Activated CD4-positive, alpha-beta T cell treated with anti-CD3 and anti-CD28 coated beads for 24 hours (primary cell): ENCODE data around the gene SRGAP2C.
"Not testable (repeated sequence)": the region's sequence is repeated elsewhere in the genome, so short reads cannot be mapped to it uniquely, and the experiment has no call there.

Source experiments
- DNase-seq, 2 donors: peaks; one replicate each; pipeline ENCODE4 v3.0.0-alpha.2; 2020; ENCODE audit warnings: low read depth in 2 of 2

SRGAP2C gene

GRCh38 chr1:121184290-121185127, at the start of gene SRGAP2C, which contains the start of gene FAM72B:
TSS of gene SRGAP2C (plus strand) at chr1:121184975. CDS start at chr1:121187447, 2,472 bp downstream.
TSS of gene FAM72B (minus strand) at chr1:121184340. CDS start at chr1:121183489, 851 bp downstream.
- peak; percentile 69 to 78 for DNase-seq

DNA sequence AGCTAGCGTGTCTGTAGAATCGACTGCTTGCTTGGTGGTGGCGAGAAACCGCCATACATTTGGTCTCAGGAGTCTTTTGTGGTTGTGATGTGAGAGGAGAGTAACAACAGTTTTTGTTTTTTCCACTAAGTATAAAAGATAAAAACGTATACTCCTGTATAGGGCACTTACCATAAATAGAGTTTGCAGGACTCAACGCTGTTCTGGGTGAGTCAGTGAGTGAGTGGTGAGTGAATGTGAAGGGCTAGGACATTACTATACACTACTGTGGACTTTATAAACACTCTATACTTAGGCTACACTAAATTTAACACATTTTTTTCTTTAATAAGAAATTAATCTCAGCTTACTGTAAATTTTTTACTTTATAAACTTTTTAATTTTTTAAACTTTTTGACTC, 44.4 kb upstream of the SRGAP2C start:
- DNase-seq = not testable (repeated sequence)

DNA sequence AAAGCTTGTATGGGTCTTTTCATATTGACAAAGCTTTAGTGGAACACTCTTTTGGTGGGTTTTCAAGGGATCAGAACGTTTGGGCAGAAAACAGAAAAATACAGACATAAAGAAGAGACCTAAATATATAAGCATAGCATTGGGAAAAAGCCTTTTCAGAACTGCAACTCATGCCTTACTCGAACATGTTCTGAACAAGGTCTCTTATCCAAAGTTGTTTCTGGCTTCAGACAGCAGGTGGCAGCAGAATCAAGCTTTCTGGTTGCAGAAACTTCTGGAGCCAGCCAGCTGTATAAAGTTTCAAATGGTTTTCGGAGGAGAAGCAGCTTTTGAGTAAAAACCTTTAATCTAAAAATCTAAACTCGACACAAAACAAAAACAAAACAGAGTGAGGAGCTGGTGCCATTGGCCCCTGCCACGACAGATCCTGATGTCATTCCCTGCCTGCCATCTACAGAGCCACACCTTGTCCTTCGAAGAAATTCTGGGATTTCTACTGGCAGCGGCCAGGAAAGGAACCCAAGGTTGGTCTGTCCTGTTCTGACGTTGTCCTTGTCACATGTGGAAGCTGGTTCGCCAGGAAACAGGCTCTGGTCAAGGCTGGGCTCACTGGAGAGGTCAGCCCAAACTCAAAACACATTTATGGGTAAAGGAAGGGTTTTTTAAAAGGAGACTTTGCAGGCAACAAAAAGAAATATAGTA, 36.1 kb upstream of the SRGAP2C start:
- not testable (repeated sequence) for DNase-seq

- not testable (repeated sequence) for DNase-seq
Measured at GRCh38 chr1:121151294-121151693, 33.5 kb upstream of the SRGAP2C start.

DNA sequence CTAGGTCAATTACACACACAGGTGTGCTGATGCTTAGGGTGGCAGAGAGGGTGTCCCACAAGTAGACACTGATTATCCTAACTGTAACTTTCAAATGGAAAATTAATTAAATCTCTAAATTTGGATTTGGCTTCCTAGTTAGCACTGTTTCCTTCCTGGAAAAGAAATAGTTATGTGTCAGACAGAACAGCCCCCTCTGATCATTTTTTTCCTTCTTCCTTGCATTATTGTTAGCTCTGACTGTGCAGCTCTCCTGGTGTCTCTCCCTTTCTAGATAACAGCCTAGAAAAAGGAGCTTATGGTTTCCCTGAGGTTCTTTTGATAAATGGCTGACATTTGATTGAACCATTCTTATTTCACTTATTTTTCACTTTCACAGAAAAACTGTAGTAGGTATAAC, 32.0 kb upstream of the SRGAP2C start:
- not testable (repeated sequence) for DNase-seq

- DNase-seq = not testable (repeated sequence)
Measured at GRCh38 chr1:121154811-121155210, 30.0 kb upstream of the SRGAP2C start.

DNA sequence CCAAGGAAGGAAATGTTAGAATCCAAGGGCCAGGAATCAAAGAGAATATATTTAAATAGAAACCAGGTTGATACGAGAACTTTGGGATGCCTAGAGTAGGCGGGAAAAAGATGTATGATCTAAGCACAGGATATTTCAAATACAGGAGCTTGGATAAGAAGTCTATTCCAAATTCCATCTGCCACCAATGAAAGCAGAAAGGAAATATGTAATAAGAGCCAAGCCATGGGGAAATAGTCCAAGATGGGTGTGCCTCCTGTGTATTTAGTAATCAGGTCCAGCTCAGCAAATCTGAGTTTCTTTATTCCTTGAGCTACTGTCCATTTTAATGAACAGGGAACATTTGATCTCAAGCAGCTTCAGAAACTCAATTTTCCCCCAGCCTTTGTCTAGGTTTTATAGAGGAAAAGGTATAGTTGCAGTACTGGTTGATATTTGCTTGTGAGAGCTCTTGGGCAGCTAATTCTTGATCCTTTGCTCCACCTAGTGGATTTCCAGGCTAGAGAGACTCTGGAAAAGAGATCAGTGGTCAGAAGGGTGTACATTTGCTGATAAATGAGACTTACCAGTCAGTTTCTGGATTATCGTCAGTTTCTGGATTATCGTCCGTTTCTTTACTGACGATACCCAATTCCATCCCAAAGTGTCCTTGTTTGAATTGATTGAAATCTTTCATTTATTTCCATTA, 29.0 kb upstream of the SRGAP2C start:
- not testable (repeated sequence) for DNase-seq

DNA sequence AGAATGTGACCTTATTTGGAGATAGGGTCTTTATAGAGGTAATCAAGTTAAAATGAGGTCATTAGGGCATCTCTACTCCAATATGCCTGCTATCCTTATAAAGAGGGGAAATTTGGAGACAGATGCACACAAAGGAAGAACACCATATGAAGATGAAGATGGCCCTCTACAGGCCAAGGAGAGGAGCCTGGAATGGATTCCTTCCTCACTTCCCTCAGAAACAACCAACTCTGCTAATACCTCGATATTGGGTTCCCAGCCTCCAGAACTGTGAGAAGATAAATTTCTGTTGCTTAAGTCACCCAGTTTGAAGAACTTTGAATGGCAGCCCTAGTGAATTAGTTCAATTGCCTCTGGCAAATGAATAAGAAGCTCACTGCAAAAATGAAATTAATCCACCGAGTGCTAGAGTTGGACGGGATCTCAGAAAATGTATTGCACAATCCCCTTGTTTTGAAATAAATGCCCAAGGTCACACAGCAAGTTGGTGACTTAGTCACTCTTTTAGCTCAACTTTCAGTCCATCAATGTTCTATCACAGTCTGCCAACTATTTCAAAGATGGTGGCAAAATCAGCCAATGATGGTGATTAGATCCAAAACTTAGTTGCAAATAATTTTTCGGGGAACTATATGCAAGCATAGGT, 27.7 kb upstream of the SRGAP2C start:
- DNase-seq = not testable (repeated sequence)

DNA sequence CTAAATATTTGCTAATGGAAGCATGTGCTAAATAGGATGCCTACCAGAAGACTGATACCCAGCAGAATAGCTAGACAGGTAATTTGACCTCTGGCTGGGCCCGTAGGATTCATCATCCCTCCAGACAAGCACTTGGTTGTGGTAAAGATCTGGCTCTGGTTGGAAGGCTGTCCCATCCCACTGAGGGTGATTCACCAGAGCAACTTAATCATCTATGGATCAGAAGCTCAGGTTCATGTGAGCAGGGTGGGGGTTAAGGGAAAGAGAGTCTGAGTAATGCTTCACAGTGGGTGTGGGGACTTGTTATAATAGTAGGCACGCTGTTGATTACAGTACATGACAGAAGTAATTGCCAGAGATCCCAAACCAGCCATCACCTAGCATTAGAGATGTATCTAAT, 27.2 kb upstream of the SRGAP2C start:
- not testable (repeated sequence) for DNase-seq

GRCh38 chr1:121160118-121160517, 24.7 kb upstream of the SRGAP2C start:
- not testable (repeated sequence) for DNase-seq

GRCh38 chr1:121161199-121161901, 23.4 kb upstream of the SRGAP2C start:
- DNase-seq = not testable (repeated sequence)

DNA sequence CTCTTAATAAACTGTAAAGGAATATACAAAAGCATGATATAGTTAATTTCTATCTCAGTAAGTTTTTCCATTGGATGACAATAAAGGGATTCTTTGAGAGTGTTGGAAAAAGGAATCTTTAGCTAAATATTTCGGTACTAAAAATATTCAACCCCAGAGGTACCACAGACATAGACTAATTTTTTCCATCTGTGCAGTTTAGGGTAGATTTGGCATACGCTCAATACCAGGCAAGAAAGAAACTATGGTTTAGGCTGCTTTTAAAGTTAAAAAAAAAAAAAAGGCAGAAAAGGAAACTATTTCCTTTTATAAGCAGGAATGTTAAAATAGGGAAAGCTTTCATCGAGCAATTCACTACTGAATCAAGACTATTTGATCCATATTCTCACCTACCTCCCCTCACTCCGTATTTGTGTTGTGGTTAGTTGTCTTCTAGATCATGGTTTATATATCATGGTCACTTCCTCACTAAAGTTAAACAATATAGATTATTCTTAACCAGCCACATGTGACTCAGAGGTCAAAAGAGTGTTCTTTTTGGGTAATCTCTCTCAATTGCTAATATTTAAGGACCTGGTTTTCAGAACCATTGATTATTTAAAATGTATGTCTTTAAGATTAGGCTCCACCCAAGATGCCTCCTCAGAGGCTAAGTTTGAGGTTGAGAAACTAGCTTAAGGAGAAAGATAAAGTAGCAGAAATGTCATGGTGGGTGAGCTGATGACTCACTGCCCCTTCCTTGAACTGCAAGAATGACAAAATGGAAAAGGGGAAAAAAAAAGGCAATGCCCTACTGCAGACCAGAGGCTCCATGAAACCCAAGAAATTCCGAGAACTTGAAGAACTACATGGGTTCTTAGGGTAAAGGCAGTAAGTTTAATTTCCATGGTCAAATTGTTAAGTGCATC, 20.7 kb upstream of the SRGAP2C start:
- DNase-seq = not testable (repeated sequence)

DNA sequence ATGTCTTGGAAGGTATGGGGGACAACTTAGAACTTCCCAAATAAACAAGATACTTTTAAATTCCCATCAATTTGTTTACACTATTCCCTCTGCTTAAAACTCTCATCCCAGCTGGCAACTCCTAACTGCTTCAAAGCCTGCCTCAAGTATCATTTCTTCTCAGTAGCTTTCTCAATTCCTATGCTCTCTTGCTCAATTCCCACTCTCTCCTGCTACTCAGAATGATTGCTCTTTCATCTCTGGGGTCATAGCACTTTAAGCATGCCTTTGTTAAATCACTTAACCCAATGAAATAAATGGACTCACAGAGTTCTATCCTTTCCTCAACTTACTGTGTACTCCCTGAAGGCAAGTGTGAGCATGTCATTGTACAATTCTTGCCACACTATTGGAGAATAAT, 19.5 kb upstream of the SRGAP2C start:
- not testable (repeated sequence) for DNase-seq

DNA sequence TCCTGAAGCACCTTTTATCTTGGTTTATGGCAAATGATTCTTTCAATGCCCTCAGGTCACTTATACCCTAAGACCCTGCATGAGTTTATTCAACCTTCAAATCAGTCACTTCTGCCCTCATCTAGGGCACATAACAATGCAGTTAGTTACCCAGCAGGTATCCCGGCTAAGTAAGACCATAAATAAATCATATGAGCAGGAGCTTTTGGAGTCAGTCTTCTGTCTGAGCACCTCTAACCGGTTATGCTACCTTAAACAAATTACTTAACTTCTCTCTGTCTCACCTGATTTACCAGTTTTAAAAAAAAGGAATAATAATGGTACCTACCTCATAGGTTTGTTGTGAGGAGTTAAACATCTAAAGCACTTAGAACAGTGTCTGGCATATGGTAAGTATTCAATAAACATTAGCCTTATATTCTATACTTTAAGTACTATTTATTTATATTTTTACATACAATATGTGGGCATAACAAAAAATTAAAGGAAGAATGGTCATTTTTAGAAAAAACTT, 17.5 kb upstream of the SRGAP2C start:
- DNase-seq = not testable (repeated sequence)

- not testable (repeated sequence) for DNase-seq
Measured at GRCh38 chr1:121168152-121168668, 16.6 kb upstream of the SRGAP2C start.

GRCh38 chr1:121176649-121177048, 8.1 kb upstream of the SRGAP2C start:
- DNase-seq = not testable (repeated sequence)

GRCh38 chr1:121178197-121178596, 6.6 kb upstream of the SRGAP2C start:
- DNase-seq = not testable (repeated sequence)

GRCh38 chr1:121183867-121184266, 908 bp upstream of the SRGAP2C start:
- not testable (repeated sequence) for DNase-seq

DNA sequence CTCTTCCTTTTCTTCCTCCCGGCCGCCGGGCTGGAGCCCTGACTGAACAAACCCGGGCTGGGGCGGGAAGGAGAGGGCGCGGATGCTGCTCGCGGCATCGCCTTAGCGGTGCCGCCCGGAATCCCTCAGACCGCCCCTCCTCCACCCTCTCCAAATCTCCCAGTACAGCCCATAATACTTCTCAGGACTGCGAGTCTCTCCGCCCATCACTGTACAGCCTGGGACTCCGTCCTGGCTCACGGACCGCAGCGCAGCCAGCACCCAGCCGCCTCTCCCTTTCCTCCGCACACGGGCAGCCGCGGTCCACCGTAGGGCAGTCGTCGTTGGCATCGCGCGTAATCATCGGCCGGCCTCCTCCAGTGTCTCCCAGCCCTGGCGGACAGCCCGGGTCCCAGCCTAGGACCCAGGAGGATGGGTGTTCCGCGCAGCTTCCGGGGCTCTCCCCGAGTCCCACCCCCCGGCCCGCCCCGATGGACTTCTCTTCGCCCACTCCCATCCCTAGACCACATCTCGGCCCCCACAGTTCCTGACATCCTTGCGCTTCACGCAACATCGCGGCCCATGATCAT, 449 bp downstream of the SRGAP2C start:
- DNase-seq = not testable (repeated sequence)
